ENCODE results near the gene DNAJC30.

DNAJC30 gene

DNA sequence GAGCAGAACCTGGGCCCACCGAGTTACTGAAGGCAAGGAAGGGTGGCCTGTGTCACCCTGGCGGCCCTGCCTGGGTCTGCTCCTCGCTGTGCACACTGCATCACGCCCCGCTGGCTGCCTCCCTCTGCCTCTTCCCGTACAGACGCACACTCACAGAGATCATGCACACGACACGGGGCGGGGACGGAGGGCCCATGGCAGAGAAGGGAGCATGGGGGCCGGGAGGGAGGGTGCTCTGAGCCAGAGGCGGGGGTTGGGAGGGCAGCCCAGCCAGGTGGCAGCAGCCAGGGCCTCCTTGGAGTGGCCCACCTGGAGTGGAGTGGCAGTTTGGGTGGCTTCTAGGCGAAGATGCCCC lies 16.8 kb upstream of the DNAJC30 start:
- H3K9me3 ChIP-seq (ENCODE audit: insufficient read depth, low read depth, low read length) = no peaks in the 10 kb centered on the region
- WGBS = 93% methylated on average over 14 of the region's 14 CpGs
- H3K27me3 ChIP-seq (ENCODE audit: insufficient read depth, low read length) = no peaks in the 10 kb centered on the region
- H3K4me1 ChIP-seq (ENCODE audit: insufficient read depth, low read length) = peaks cover 7% of the 10 kb centered on the region
- H3K4me3 ChIP-seq (ENCODE audit: low read length) = no peak overlapping the region
- no peak overlapping the region for H3K27ac ChIP-seq (ENCODE audit: low read depth, low read length)
- H3K36me3 ChIP-seq (ENCODE audit: insufficient read depth, low read length) = peaks cover 55% of the 10 kb centered on the region
- no peak overlapping the region for H3K9ac ChIP-seq (ENCODE audit: low read depth, low read length)

DNA sequence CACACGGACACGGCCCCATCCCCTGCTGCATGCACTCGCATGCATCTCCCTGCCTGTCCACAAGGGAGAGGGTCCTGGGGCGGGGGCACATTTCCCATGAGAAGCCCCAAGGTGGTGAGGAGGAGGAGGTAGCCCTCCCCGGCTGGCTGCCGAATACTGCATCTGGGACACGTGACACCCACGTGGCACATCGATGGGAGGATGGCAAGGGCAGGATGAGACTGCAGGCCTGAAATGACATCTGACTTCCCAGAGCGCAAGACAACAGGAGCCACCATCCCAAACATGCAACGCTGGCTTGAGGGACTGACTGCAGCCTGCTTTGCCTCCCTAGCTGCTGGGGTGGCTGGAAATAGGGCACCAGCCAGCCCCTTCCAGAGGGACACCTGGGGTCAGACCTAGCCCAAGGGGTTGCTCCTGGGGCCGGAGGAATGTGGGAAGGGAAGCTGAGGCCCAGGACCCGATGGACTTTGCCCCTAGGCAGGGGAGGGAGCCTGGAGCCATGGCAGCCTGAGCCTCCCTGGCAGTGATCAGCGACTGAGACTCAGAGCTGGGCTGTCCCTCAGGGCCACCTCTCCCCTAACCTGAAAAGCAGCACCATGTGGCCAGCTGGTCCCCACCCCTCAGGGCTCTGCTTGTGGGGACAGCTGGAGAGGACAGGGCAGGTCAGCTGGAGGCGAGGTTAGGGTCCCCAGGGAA lies 16.3 kb upstream of the DNAJC30 start:
- Histone ChIP-seq H3K4me3 (ENCODE audit: low read length) (no peak overlapping the region), H3K36me3 (ENCODE audit: insufficient read depth, low read length) (peaks cover 61% of the 10 kb centered on the region), H3K4me1 (ENCODE audit: insufficient read depth, low read length) (peaks cover 7% of the 10 kb centered on the region), H3K9me3 (ENCODE audit: insufficient read depth, low read depth, low read length) (no peaks in the 10 kb centered on the region), H3K9ac (ENCODE audit: low read depth, low read length) (no peak overlapping the region), H3K27ac (ENCODE audit: low read depth, low read length) (no peak overlapping the region), H3K27me3 (ENCODE audit: insufficient read depth, low read length) (no peaks in the 10 kb centered on the region)
- WGBS = 89% methylated on average over 15 of the region's 15 CpGs

DNA sequence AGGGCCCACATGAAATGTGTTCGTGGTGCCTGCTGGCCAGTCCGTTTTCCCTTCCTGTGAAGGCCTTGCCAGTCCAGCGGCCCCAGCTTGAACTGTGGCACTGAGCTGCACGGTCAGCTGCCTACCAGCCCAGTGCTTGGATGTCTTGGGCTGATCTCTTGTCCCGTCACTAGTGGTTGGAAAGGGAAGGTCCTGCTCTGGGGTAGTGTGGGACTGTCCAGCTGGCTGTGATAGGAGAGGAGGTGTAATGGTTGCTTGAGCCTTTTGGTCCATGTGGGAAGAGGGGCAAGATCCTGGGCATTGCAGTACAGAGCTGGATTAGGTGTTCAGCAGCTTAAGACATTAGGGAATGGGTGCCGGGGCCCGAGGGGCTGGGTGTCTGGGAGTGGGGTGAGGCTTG lies 15.2 kb upstream of the DNAJC30 start:
- Histone ChIP-seq H3K4me3 (ENCODE audit: low read length) (no peak overlapping the region), H3K4me1 (ENCODE audit: insufficient read depth, low read length) (peaks cover 5% of the 10 kb centered on the region), H3K9me3 (ENCODE audit: insufficient read depth, low read depth, low read length) (no peaks in the 10 kb centered on the region), H3K36me3 (ENCODE audit: insufficient read depth, low read length) (peaks cover 72% of the 10 kb centered on the region), H3K27me3 (ENCODE audit: insufficient read depth, low read length) (no peaks in the 10 kb centered on the region), H3K9ac (ENCODE audit: low read depth, low read length) (no peak overlapping the region), H3K27ac (ENCODE audit: low read depth, low read length) (no peak overlapping the region)
- WGBS = 93% methylated on average over 7 of the region's 7 CpGs

DNA sequence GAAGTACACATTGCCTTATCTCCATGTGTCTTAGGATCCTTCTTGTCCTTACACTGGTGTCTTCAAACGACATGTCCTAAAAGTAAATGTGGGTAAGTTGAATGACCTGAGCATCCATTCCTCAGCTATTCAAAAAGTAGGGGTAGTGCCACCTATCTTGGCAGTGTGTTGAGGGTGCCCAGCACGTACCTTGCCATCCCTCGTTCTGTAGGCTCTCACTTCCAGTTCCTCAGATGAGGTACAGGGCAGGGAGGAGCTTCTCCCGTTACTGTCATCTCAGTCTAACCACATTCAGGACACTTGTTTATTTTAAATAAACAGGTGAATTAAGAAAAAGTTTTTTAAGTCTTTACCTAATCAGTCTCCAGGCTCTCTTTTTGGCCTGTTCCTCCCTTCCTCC lies 13.1 kb upstream of the DNAJC30 start:
- Histone ChIP-seq H3K4me1 (ENCODE audit: insufficient read depth, low read length) (no peaks in the 10 kb centered on the region), H3K27me3 (ENCODE audit: insufficient read depth, low read length) (no peaks in the 10 kb centered on the region), H3K9ac (ENCODE audit: low read depth, low read length) (no peak overlapping the region), H3K27ac (ENCODE audit: low read depth, low read length) (no peak overlapping the region), H3K4me3 (ENCODE audit: low read length) (no peak overlapping the region), H3K9me3 (ENCODE audit: insufficient read depth, low read depth, low read length) (no peaks in the 10 kb centered on the region), H3K36me3 (ENCODE audit: insufficient read depth, low read length) (peaks cover 84% of the 10 kb centered on the region)
- 100% methylated on average over 3 of the region's 4 CpGs for WGBS

DNA sequence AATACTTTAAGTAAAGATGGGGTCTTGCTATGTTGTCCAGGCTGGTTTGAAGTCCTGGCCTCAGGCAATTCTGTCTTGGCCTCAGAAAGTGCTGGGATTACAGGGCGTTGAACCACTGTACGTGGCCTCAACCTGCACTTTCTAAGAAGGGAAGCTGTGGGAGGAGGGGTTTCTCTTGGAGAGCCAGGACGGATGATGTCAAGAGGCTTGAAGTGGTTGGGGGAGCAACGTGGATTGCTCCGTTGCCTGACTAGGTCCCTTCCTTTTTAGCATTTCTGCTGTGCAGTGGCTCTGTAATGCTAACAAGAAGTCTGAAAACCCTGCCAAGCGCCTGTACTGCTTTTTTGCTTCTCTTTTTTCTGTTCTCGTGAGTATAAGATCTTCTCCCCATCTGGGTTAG lies 7.4 kb upstream of the DNAJC30 start:
- no peaks in the 10 kb centered on the region for H3K27me3 ChIP-seq (ENCODE audit: insufficient read depth, low read length)
- no peaks in the 10 kb centered on the region for H3K9me3 ChIP-seq (ENCODE audit: insufficient read depth, low read depth, low read length)
- no peaks in the 10 kb centered on the region for H3K4me1 ChIP-seq (ENCODE audit: insufficient read depth, low read length)
- no peak overlapping the region for H3K4me3 ChIP-seq (ENCODE audit: low read length)
- 92% methylated on average over 7 of the region's 7 CpGs for WGBS
- no peak overlapping the region for H3K9ac ChIP-seq (ENCODE audit: low read depth, low read length)
- H3K36me3 ChIP-seq (ENCODE audit: insufficient read depth, low read length) = peaks cover 90% of the 10 kb centered on the region
- H3K27ac ChIP-seq (ENCODE audit: low read depth, low read length) = no peak overlapping the region

DNA sequence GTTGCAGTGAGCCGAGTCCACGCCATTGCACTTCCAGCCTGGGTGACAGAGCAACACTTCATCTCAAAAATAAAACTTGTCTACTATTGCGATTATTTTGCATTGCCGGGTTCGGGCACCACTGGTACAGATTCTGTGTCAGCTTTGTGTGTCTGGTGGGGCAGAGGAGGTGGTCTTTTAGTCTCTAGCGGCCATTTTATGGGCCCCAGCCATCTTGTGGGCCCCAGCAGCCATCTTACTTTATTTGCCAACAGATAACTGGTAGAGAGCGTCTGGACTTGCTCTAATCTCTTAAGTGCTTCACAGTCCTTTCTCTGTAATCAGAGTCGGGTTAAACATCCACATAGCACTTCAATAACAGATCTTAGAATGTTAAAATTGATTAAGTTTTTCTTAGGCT lies 5.0 kb upstream of the DNAJC30 start:
- H3K27me3 ChIP-seq (ENCODE audit: insufficient read depth, low read length) = no peaks in the 10 kb centered on the region
- H3K27ac ChIP-seq (ENCODE audit: low read depth, low read length) = no peak overlapping the region
- H3K9ac ChIP-seq (ENCODE audit: low read depth, low read length) = no peak overlapping the region
- WGBS = 91% methylated on average over 8 of the region's 8 CpGs
- no peaks in the 10 kb centered on the region for H3K4me1 ChIP-seq (ENCODE audit: insufficient read depth, low read length)
- no peak overlapping the region for H3K4me3 ChIP-seq (ENCODE audit: low read length)
- H3K9me3 ChIP-seq (ENCODE audit: insufficient read depth, low read depth, low read length) = no peaks in the 10 kb centered on the region
- H3K36me3 ChIP-seq (ENCODE audit: insufficient read depth, low read length) = peaks cover 69% of the 10 kb centered on the region

DNA sequence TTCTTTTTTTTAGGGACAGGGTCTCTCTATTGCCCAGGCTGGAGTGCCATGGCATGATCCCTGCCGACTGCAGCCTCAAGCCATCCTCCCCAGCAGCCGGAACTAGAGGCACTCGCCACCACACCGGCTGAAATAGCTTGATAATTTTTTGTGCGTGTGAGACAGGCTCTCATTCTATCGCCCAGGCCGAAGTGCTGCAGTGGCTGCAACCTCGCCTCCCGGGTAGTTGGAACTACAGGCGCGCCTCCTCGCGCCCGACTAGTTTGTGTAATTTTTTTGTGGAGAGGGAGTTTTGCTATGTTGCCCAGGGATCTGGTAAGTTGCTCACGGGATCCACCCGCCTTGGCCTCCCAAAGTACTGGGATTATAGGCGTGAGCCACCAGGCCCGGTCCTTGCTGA lies 2.1 kb upstream of the DNAJC30 start:
- Histone ChIP-seq H3K9ac (ENCODE audit: low read depth, low read length) (no peak overlapping the region), H3K36me3 (ENCODE audit: insufficient read depth, low read length) (peaks cover 39% of the 10 kb centered on the region), H3K9me3 (ENCODE audit: insufficient read depth, low read depth, low read length) (no peaks in the 10 kb centered on the region), H3K4me1 (ENCODE audit: insufficient read depth, low read length) (peaks cover 6% of the 10 kb centered on the region; the same call in 1 of the 2 replicates), H3K27ac (ENCODE audit: low read depth, low read length) (no peak overlapping the region), H3K4me3 (ENCODE audit: low read length) (no peak overlapping the region), H3K27me3 (ENCODE audit: insufficient read depth, low read length) (no peaks in the 10 kb centered on the region)
- 96% methylated on average over 18 of the region's 18 CpGs for WGBS

DNA sequence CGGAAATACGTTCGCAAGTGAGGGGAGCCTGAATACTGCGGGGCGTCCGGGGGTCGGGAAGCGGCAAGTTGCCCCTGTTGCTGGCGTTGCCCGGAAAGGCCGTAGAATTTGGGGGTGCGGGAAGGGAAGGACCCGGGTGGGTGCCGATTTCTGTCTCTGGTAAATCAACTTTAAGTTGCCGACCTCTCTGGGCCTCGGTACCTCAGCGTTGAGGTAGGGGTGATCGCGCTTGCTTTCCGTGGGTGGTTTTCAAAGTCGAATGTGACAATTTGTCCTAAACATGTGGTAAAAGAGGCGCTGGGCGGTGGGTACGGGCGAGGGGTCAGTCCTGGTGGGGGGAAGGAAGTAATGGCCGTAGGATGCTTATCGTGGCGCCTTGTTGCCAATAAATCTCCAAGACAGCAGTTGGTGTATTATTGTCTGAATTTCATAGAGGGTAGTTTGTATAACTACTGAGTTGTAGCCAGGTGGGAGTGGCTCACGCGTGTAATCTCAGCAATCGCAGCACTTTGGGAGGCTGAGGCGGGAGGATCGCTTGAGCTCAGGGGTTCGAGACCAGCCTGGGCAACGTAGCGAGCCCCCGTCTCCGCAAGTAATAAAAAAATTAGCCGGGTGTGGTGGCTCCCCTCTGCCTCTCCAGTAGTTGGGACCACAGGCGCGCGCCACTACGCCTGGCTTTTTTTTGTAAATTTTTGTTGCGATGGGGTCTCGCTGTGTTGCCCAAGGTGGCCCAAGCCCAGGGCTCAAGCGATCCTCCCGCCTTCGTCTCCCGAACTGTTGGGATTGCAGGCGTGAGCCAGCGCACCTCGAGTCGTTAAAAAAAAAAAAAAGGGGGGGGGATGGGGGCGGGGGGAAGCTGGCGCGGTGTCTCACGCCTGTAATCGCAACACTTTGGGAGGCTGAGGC lies 788 bp upstream of the DNAJC30 start:
- H3K4me1 ChIP-seq (ENCODE audit: insufficient read depth, low read length) = peaks cover 6% of the 10 kb centered on the region; the same call in 1 of the 2 replicates
- H3K4me3 ChIP-seq (ENCODE audit: low read length) = peak overlapping the region; percentile 86
- WGBS = 31% methylated on average over 58 of the region's 58 CpGs
- peak overlapping the region; percentile 98 for H3K9ac ChIP-seq (ENCODE audit: low read depth, low read length)
- H3K9me3 ChIP-seq (ENCODE audit: insufficient read depth, low read depth, low read length) = no peaks in the 10 kb centered on the region
- H3K27me3 ChIP-seq (ENCODE audit: insufficient read depth, low read length) = no peaks in the 10 kb centered on the region
- peak overlapping the region; percentile 79 for H3K27ac ChIP-seq (ENCODE audit: low read depth, low read length)
- peaks cover 28% of the 10 kb centered on the region for H3K36me3 ChIP-seq (ENCODE audit: insufficient read depth, low read length)

DNA sequence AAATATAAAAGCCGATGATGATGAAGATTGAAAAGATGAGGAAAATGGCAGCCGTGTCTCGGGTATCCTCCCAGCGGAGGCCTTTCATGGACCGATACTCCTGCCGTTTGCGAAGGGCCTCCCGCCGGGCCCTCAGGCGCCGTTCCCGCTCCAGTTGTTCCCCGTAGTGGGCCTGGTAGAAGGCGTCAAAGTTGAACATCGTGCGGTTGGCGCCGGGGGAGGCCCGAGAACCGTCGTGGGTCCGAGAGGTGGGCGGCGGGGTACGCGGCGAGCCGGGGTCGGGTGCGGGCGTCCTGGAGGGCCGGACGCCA lies 553 bp downstream of the DNAJC30 start:
- Histone ChIP-seq H3K27ac (ENCODE audit: low read depth, low read length) (peak overlapping the region; percentile 88), H3K9ac (ENCODE audit: low read depth, low read length) (peak overlapping the region; percentile 85), H3K4me1 (ENCODE audit: insufficient read depth, low read length) (peaks cover 6% of the 10 kb centered on the region; the same call in 1 of the 2 replicates), H3K36me3 (ENCODE audit: insufficient read depth, low read length) (peaks cover 29% of the 10 kb centered on the region), H3K4me3 (ENCODE audit: low read length) (peak overlapping the region; percentile 86), H3K27me3 (ENCODE audit: insufficient read depth, low read length) (no peaks in the 10 kb centered on the region), H3K9me3 (ENCODE audit: insufficient read depth, low read depth, low read length) (no peaks in the 10 kb centered on the region)
- 1% methylated on average over 33 of the region's 33 CpGs for WGBS

DNA sequence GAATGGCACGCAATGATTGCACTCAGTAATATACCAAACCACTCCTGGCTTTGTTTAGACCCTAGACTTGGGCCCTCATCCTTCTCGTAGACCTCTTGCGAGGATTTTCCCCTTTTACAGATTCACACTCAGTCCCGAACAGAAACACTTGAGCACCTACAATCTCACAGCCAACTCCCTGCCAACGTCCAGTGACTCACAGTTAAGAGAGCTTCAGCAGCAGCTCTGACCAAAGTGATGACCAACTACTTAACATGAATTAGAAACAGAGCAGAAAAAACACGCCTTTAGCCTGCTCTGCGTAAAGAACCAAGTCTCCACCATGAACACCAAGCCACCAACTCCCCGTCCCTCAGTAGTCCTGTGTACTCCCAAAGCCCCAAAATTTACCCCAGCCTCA lies 2.2 kb downstream of the DNAJC30 start:
- Histone ChIP-seq H3K4me1 (ENCODE audit: insufficient read depth, low read length) (peaks cover 6% of the 10 kb centered on the region; the same call in 1 of the 2 replicates), H3K36me3 (ENCODE audit: insufficient read depth, low read length) (peaks cover 13% of the 10 kb centered on the region), H3K27ac (ENCODE audit: low read depth, low read length) (no peak overlapping the region), H3K4me3 (ENCODE audit: low read length) (no peak overlapping the region), H3K27me3 (ENCODE audit: insufficient read depth, low read length) (no peaks in the 10 kb centered on the region), H3K9me3 (ENCODE audit: insufficient read depth, low read depth, low read length) (no peaks in the 10 kb centered on the region), H3K9ac (ENCODE audit: low read depth, low read length) (no peak overlapping the region)
- WGBS = 82% methylated on average over 8 of the region's 8 CpGs

DNA sequence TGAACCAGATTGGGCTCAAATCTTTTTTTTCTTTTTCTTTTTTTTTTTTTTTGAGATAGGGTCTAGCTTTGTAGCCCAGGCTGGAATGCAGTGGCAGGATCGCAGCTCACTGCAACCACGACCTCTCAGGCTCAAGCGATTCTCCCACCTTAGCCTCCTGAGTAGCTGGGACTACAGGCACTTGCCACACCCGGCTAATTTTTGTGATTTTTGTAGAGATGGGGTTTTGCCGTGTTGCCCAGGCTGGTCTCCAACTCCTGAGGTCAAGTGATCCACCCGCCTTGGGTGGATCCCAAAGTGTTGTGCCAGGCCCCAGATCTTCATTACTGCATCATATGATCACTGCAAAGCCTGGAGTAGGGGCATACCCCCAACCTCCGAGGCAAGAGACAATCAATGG lies 2.8 kb downstream of the DNAJC30 start:
- no peak overlapping the region for H3K9ac ChIP-seq (ENCODE audit: low read depth, low read length)
- H3K27me3 ChIP-seq (ENCODE audit: insufficient read depth, low read length) = no peaks in the 10 kb centered on the region
- no peaks in the 10 kb centered on the region for H3K9me3 ChIP-seq (ENCODE audit: insufficient read depth, low read depth, low read length)
- H3K27ac ChIP-seq (ENCODE audit: low read depth, low read length) = no peak overlapping the region
- no peak overlapping the region for H3K4me3 ChIP-seq (ENCODE audit: low read length)
- 91% methylated on average over 7 of the region's 7 CpGs for WGBS
- peaks cover 12% of the 10 kb centered on the region for H3K36me3 ChIP-seq (ENCODE audit: insufficient read depth, low read length)
- peaks cover 6% of the 10 kb centered on the region; the same call in 1 of the 2 replicates for H3K4me1 ChIP-seq (ENCODE audit: insufficient read depth, low read length)

All from HUES64 (cell line).